Pancreas (tissue), 10 donors: Measurements from ENCODE around the gene PCK1. TPM values are rescaled to one million over a fixed set of nuclear protein-coding genes. Genes with fewer than 3 reads are reported as not detected.
A peak's percentile ranks its signal among the peaks of the same experiment; 100 is the strongest.

Experiments
- ATAC-seq, 4 donors: fragments of 200-7000 bp; cut with Tn5 transposase; one replicate each; pipeline versions ENCODE4 v1.8.0 to v1.9.1; 2020; ENCODE audit warnings: mild to moderate bottlenecking in 4 of 4, moderate library complexity in 4 of 4
- DNase-seq, 6 donors: peaks; one replicate each; pipeline ENCODE4 v3.0.0-alpha.2; 2020
- FAIRE-seq: peaks from 2 replicates; lab custom pipeline; 2012; peaks lifted over from hg19 to GRCh38; lab: Jason Lieb, UNC
- H3K27ac ChIP-seq, 4 donors: fragments of 200-600 bp; sonication (generic); 1 replicate in 3 of 4; 2 replicates in 1 of 4; pipeline versions ENCODE4 v1.5.0 to v1.8.0; 2020
- H3K27me3 ChIP-seq, 4 donors: fragments of 200-600 bp; one replicate each; pipeline ENCODE4 v1.8.0; 2021
- H3K36me3 ChIP-seq, 3 donors: fragments of 200-600 bp; sonication (generic) in 1 of 3; one replicate each; pipeline versions ENCODE4 v1.5.0 to v1.8.0; 2020 to 2021
- H3K4me1 ChIP-seq, 3 donors: fragments of 200-600 bp; one replicate each; pipeline ENCODE4 v1.8.0; 2021
- H3K4me3 ChIP-seq, 4 donors: fragments of 200-600 bp; sonication (generic) in 2 of 4; one replicate each; pipeline versions ENCODE4 v1.5.0 to v1.8.0; 2020 to 2021
- H3K9me3 ChIP-seq, 4 donors: fragments of 200-600 bp; one replicate each; pipeline ENCODE4 v1.8.0; 2021
- CTCF ChIP-seq, 4 donors: fragments of 200-600 bp; sonication (generic) in 3 of 4; IDR thresholded peaks; one replicate each; pipeline versions ENCODE4 v1.5.0 to v1.8.0; 2021; ENCODE audit warnings: antibody characterized with exemption in 4 of 4
- WGBS, 2 donors: extraction: QIAGEN DNeasy Blood & Tissue Kit; methylation state at CpG; one replicate each; pipeline ENCODE4 v1.1.7; 2013; 5-methylcytosine and 5-hydroxymethylcytosine counted together
- intact Hi-C, 3 donors: fragments of 100-400 bp; cut with DNase I; formaldehyde crosslinking; loops; one replicate each; pipeline versions ENCODE4 v1.11.1 to v1.14.2; 2022
- polyA plus RNA-seq, 2 donors: library from polyadenylated mRNA; stranded (reverse); fragments of 200-250 nt; gene quantifications; one replicate each; pipeline ENCODE4 v1.2.3, GENCODE V29; 2013
- total RNA-seq, 6 donors: library from RNA; stranded (reverse); fragmentation: NEBNext Ultra II Directional in 4 of 6; extraction: Animal tissue kit (Norgen Biotek cat#: 25700) in 4 of 6; gene quantifications; one replicate each; pipeline versions ENCODE4 v1.2.1 to v1.2.4, GENCODE V29; 2021 to 2023
- donor health status: healthy with polysubstance abuse.
- donor health status: DM: no; HTN: no; CAD: no; lungs with moderate emphysema.
- donor health status: DM: no; HTN: no; CAD: no.
- donor health status: control.
- donor health status: control.
- donor health status: Bipolar disorder and iron deficiency.
- donor health status: DM: yes; HTN: yes; CAD: no.
- donor health status: DM: no; HTN: no; CAD: no.
- donor health status: DM: no; HTN: no; CAD: no.
- donor health status: DM: yes; HTN: yes; CAD: no.

PCK1 gene
- total and polyA plus RNA-seq, 8 donors = 0.12 to 2.5 (median 0.47) TPM

GRCh38 chr20:57611586-57612311 lies 50.8 kb downstream of the PCK1 start:
- Histone ChIP-seq H3K9me3 (no peaks in the 10 kb centered on the region), H3K36me3 (no peaks in the 10 kb centered on the region), H3K4me3 (no peak overlapping the region), H3K27me3 (no peaks in the 10 kb centered on the region), H3K27ac (no peak overlapping the region), H3K4me1 (no peaks in the 10 kb centered on the region)
- DNase-seq (peak in 2 of 6 donors; percentile 23 to 25), FAIRE-seq (no peak), ATAC-seq (peak in 3 of 4 donors; percentile 55 to 84 (median 70))
- no peak for TF ChIP-seq CTCF (IDR thresholded peaks at IDR 0.05)
- WGBS, 2 donors = 43 to 49% methylated on average over 18 of the region's 18 CpGs
- intact Hi-C loops = no loop called here

- no peak for ATAC-seq
- no peaks in the 10 kb centered on the region for H3K9me3 ChIP-seq
- no peak overlapping the region for H3K4me3 ChIP-seq
- peak overlapping the region in 1 of 4 donors; percentile 28 for H3K27ac ChIP-seq
- intact Hi-C loops = no loop called here
- WGBS, 2 donors = 68 to 74% methylated on average over 7 of the region's 7 CpGs
- no peak for TF ChIP-seq CTCF (IDR thresholded peaks at IDR 0.05)
- no peaks in the 10 kb centered on the region for H3K4me1 ChIP-seq
- no peaks in the 10 kb centered on the region for H3K27me3 ChIP-seq
- no peaks in the 10 kb centered on the region for H3K36me3 ChIP-seq
- DNase-seq = no peak
- no peak for FAIRE-seq
Observed at GRCh38 chr20:57612436-57612835, 51.5 kb downstream of the PCK1 start.

GRCh38 chr20:57612916-57613315 lies 52.0 kb downstream of the PCK1 start:
- FAIRE-seq = no peak
- no peaks in the 10 kb centered on the region for H3K27me3 ChIP-seq
- no peak overlapping the region for H3K27ac ChIP-seq
- H3K36me3 ChIP-seq = no peaks in the 10 kb centered on the region
- WGBS, 2 donors = 63 to 82% methylated on average over 7 of the region's 7 CpGs
- no peak for DNase-seq
- no peak overlapping the region for H3K4me3 ChIP-seq
- no peak for TF ChIP-seq CTCF (IDR thresholded peaks at IDR 0.05)
- intact Hi-C loops = no loop called here
- H3K9me3 ChIP-seq = no peaks in the 10 kb centered on the region
- no peak for ATAC-seq
- H3K4me1 ChIP-seq = no peaks in the 10 kb centered on the region

GRCh38 chr20:57613481-57613921 lies 52.6 kb downstream of the PCK1 start:
- Histone ChIP-seq H3K4me1 (no peaks in the 10 kb centered on the region), H3K27ac (no peak overlapping the region), H3K27me3 (no peaks in the 10 kb centered on the region), H3K36me3 (no peaks in the 10 kb centered on the region), H3K9me3 (no peaks in the 10 kb centered on the region), H3K4me3 (no peak overlapping the region)
- intact Hi-C loops = no loop called here
- ATAC-seq (no peak), FAIRE-seq (no peak), DNase-seq (peak in 2 of 6 donors; percentile 2 to 4)
- no peak for TF ChIP-seq CTCF (IDR thresholded peaks at IDR 0.05)
- WGBS, 2 donors = 59 to 66% methylated on average over 12 of the region's 12 CpGs
